Ascending aorta (tissue), 2 donors: ENCODE data around the gene PLCG1. TPM values are rescaled to one million over a fixed set of nuclear protein-coding genes. Genes with fewer than 3 reads are reported as not detected.

ENCODE experiments used
- DNase-seq, 2 donors: peaks; one replicate each; pipeline ENCODE4 v3.0.0-alpha.2; 2019; ENCODE audit warnings: low spot score in 2 of 2
- H3K27ac ChIP-seq, 2 donors: fragments of 200-600 bp; sonication (generic); one replicate each; pipeline ENCODE4 v1.5.1; 2016 to 2017; ENCODE audit warnings: mild to moderate bottlenecking in 1 of 2
- H3K27me3 ChIP-seq: fragments of 200-600 bp; sonication (generic); one replicate; pipeline ENCODE4 v1.5.1; 2017
- H3K36me3 ChIP-seq, 2 donors: fragments of 200-600 bp; sonication (generic); one replicate each; pipeline ENCODE4 v1.5.1; 2016
- H3K4me1 ChIP-seq, 2 donors: fragments of 200-600 bp; sonication (generic); one replicate each; pipeline ENCODE4 v1.5.1; 2016 to 2017; ENCODE audit warnings: mild to moderate bottlenecking in 1 of 2
- H3K4me3 ChIP-seq, 2 donors: fragments of 200-600 bp; sonication (generic); one replicate each; pipeline ENCODE4 v1.5.1; 2016 to 2017; ENCODE audit warnings: mild to moderate bottlenecking in 1 of 2
- H3K9me3 ChIP-seq, 2 donors: fragments of 200-600 bp; sonication (generic); one replicate each; pipeline ENCODE4 v1.5.1; 2016
- intact Hi-C: fragments of 100-400 bp; cut with DNase I; formaldehyde crosslinking; loops from one replicate; pipeline ENCODE4 v1.15.1; 2023
- total RNA-seq: library from RNA; depleted of rRNA; stranded (reverse); fragments of >200 nt; gene quantifications from one replicate; pipeline ENCODE4 v1.1.0, GENCODE V29; 2016
- TF ChIP-seq, protein P1 (sequence below), 3 experiments: fragments of 200-600 bp in 2 of 3; fragments of 450-650 bp in 1 of 3; sonication (generic) in 2 of 3; IDR thresholded peaks; one replicate each; pipeline ENCODE4 v1.5.1; 2016 to 2019; ENCODE audit warnings: antibody characterized with exemption in 3 of 3, mild to moderate bottlenecking in 1 of 3, moderate library complexity in 1 of 3

The PLCG1 gene
- total RNA-seq, 1 donor from 2014 or later: 168 TPM

DNA sequence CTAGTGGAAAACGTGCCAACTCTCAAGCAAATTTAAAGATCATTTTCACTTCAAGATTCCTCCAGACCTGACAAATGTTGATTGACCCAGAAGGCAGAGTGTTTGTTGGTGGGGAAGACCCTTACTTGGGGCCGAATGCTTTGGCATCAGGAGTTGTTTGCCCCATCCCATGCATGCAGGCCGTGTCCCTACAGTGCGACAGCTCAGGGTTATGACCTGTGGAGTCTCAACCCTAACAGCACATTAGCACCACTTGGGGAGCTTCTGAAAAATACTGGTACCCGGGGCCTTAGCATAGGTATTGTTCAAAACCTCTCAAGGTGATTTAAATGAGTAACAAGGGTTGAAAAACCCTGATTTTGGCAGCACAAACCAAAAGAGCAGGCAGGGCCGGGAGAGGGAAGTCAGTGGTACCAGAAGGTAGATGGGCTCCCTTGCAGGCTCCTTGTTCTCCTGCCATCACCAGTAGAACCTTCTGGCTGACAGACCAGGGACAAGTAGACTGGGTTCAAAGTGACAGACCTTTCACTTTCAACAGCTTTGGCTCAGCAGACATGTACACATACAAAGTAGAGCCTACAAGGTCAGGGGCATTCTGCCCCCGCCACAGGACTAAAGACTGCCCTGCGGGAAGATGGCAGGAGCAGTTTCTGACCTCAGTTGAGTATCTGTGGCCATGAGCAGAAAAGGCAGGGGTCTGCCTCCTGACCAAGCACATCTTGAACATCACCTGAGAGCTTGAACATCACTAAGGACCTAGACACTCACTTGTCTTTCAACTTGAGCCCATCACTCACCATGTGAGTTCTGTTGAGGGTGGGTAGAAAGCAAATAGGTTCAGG is 39.6 kb downstream of the PLCG1 start:
- Histone ChIP-seq H3K4me3 (no peak overlapping the region), H3K27me3 (no peaks in the 10 kb centered on the region), H3K9me3 (no peaks in the 10 kb centered on the region), H3K36me3 (peaks cover 14 to 24% of the 10 kb centered on the region in 2 donors), H3K27ac (peak overlapping the region; percentile 82 to 83), H3K4me1 (peaks cover 18 to 65% of the 10 kb centered on the region in 2 donors)
- DNase-seq: no peak
- TF ChIP-seq, protein P1, sequence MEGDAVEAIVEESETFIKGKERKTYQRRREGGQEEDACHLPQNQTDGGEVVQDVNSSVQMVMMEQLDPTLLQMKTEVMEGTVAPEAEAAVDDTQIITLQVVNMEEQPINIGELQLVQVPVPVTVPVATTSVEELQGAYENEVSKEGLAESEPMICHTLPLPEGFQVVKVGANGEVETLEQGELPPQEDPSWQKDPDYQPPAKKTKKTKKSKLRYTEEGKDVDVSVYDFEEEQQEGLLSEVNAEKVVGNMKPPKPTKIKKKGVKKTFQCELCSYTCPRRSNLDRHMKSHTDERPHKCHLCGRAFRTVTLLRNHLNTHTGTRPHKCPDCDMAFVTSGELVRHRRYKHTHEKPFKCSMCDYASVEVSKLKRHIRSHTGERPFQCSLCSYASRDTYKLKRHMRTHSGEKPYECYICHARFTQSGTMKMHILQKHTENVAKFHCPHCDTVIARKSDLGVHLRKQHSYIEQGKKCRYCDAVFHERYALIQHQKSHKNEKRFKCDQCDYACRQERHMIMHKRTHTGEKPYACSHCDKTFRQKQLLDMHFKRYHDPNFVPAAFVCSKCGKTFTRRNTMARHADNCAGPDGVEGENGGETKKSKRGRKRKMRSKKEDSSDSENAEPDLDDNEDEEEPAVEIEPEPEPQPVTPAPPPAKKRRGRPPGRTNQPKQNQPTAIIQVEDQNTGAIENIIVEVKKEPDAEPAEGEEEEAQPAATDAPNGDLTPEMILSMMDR (IDR thresholded peaks at IDR 0.05): no peak
- intact Hi-C loops: loop anchor here (1.0 kb wide), 3 partner anchors 56 to 163 kb away; partner anchors contain the start of gene LPIN3

DNA sequence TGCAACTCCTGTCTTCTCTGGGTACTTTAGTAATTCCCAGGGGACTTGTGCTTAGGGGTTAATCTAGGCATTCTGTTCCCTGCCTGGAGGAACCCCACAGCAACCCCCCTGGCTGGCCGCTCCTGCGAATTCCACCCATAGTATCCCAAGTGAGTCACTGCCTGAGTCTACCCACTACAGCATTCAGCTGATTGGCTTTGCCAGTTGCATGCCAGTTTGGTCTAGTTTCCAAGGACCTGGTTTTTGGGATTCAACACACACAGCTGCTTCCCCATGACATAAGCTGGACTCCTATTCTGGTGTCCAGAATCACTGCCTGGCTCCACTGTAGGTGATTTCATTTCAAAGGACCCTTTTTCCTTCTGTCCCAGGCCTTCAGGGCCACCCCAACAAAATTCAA is 40.3 kb downstream of the PLCG1 start:
- Histone ChIP-seq H3K4me3 (no peak overlapping the region), H3K9me3 (no peaks in the 10 kb centered on the region), H3K27me3 (no peaks in the 10 kb centered on the region), H3K36me3 (peaks cover 12 to 22% of the 10 kb centered on the region in 2 donors), H3K27ac (peak overlapping the region; percentile 82 to 83), H3K4me1 (peaks cover 18 to 61% of the 10 kb centered on the region in 2 donors)
- TF ChIP-seq, protein P1 (IDR thresholded peaks at IDR 0.05): no peak
- intact Hi-C loops: loop anchor here (1.0 kb wide), 3 partner anchors 56 to 163 kb away; partner anchors contain the start of gene LPIN3
- DNase-seq: peak; percentile 59 to 97

DNA sequence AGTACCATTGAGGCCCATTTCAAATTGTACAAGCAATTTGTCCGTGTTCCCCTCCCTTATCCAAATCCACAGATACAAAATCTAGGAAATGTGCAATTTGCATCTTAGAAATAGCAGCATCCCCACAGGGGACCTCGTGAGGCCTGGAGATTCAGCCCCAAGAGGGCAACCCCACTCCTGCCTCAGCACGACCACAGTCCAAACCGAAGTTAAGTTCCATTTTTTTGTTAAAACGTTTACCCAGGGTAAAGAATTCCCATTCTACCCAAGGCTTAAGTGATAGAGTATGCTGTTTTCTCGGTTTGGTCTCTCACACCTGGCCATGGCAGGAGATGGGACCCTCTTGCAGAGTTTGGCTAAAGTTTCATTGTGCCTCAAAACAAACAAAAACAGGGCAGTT is 41.2 kb downstream of the PLCG1 start:
- H3K4me1 ChIP-seq: peaks cover 18 to 56% of the 10 kb centered on the region in 2 donors
- peaks cover 15 to 16% of the 10 kb centered on the region in 2 donors for H3K36me3 ChIP-seq
- TF ChIP-seq, protein P1 (IDR thresholded peaks at IDR 0.05): no peak
- H3K27ac ChIP-seq: peak overlapping the region; percentile 82 to 83
- no peaks in the 10 kb centered on the region for H3K9me3 ChIP-seq
- no peaks in the 10 kb centered on the region for H3K27me3 ChIP-seq
- no peak overlapping the region for H3K4me3 ChIP-seq
- intact Hi-C loops: no loop called here
- no peak for DNase-seq

DNA sequence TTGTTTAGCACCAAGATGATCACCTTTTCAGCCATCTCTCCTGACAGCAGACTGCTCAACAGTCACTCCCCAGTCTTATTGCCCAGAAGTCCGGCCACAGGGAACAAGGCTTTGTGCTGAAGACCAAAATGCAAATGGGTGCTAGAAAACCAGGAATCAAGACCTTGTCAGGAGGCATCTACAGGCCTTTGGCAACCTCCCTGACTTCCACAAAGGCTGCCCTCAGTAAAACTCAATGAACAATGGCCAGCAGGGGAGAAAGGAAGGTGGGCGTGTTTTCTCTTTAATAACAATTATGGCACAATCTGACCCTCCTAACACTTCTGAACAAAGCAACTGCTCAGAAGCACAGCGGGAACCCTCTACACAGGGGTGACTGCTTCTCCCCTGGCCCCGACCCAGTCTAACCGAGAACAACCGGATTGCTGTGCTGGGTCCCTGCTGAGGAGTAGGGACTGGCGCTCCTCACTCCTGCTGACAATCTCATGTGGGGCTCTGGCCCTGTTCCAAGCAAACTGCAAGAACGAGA is 41.6 kb downstream of the PLCG1 start:
- no peaks in the 10 kb centered on the region for H3K27me3 ChIP-seq
- peak in 1 of 2 donors; percentile 62 for DNase-seq
- intact Hi-C loops: no loop called here
- no peaks in the 10 kb centered on the region for H3K9me3 ChIP-seq
- H3K4me3 ChIP-seq: no peak overlapping the region
- peaks cover 12 to 15% of the 10 kb centered on the region in 2 donors for H3K36me3 ChIP-seq
- peaks cover 18 to 51% of the 10 kb centered on the region in 2 donors for H3K4me1 ChIP-seq
- peak overlapping the region; percentile 82 to 83 for H3K27ac ChIP-seq
- TF ChIP-seq, protein P1 (IDR thresholded peaks at IDR 0.05): no peak

DNA sequence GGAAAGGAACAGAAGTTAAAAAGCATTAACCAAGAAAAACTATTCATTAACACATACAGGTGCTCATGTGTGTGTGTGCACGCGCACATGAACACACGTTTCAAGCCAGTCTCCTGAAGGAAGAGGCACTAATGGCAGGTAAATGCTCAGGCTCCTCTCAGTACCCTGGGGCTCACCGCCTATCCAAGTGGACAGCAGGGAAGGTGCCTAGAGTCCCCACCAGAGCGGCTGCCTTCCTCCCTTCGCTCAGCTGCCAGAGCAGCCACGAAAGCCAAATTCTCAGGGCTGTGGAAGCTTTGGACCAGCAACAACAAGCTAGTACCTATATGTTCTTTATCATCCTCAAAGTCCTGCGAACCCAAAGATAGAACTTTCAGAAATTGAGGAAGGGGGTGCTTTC is 42.6 kb downstream of the PLCG1 start:
- H3K4me1 ChIP-seq: peaks cover 15 to 41% of the 10 kb centered on the region in 2 donors

More for the DNA sequence above, 42.6 kb downstream of the PLCG1 start:
- H3K4me3 ChIP-seq: no peak overlapping the region
- peak in 1 of 2 donors; percentile 42 for DNase-seq
- intact Hi-C loops: no loop called here
- peaks cover 8 to 14% of the 10 kb centered on the region in 2 donors for H3K36me3 ChIP-seq
- no peaks in the 10 kb centered on the region for H3K9me3 ChIP-seq
- peak overlapping the region; percentile 82 to 83 for H3K27ac ChIP-seq
- H3K27me3 ChIP-seq: no peaks in the 10 kb centered on the region
- TF ChIP-seq, protein P1 (IDR thresholded peaks at IDR 0.05): no peak
